HG03460 (cell line): ENCODE results near the gene ADGB.

Experiments
- ATAC-seq: cut with Tn5 transposase; IDR thresholded peaks from one replicate; pipeline ENCODE4 v1.9.1; 2021; ENCODE audit not compliant: unreplicated experiment

ADGB gene

DNA sequence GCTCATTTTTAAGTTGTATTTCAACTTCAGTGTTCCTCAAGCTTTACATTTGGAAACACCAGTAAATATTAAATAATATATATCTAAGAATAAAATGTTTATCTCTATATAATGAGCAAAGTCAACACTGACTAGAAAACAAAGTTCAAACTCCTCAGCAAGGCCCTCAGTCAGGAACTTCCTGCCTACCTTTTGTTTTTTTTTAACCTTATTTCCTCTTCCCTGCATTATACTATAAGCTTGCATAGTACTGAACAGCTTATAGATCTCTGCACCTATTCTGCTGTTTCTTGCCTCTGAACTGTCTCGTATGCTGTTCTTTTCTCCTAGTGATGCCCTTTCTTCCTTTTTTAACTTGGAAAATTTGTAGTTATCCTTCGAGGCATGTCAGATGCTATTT lies 29.6 kb downstream of the ADGB start:
- no peak for ATAC-seq

- ATAC-seq = no peak
Measured at GRCh38 chr6:146634022-146634421, 35.2 kb downstream of the ADGB start.

DNA sequence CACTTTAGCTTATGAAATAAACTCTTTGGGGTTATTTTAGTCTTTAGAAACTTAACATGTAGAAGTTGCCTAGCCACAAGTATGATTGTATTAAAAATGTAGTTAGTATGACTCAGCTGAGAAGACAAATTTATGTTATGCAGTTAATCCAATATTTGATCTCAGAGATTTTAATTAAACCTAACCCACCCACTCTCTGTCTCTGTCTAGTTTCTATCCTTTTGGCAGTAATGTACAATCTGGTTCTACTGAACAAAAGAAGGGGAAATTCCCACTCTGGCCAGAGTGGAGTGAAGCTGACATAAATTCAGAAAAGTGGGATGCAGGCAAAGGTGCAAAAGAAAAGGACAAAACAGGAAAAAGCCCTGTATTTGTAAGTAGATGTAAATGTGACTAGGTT lies 36.4 kb downstream of the ADGB start:
- no peak for ATAC-seq

- no peak for ATAC-seq
Measured at GRCh38 chr6:146636481-146636880, 37.7 kb downstream of the ADGB start.

DNA sequence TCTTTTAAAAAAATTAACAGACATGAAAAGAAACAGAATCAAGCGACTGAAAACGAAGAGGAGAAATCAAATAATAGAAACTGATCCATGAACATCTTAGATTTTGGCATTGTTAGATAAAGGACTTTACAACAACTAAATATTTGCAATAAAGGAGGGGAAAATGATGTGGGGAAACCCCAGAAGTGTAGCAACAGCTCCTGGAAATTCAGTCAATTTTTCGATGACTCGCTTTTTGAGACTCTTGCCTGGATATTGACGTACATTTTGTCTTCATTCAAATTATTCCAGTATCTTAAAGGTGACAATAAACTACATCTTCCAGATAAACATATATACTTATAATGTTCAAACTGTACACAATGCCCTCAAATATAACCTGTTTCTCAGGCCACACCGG lies 44.1 kb downstream of the ADGB start:
- ATAC-seq = no peak

DNA sequence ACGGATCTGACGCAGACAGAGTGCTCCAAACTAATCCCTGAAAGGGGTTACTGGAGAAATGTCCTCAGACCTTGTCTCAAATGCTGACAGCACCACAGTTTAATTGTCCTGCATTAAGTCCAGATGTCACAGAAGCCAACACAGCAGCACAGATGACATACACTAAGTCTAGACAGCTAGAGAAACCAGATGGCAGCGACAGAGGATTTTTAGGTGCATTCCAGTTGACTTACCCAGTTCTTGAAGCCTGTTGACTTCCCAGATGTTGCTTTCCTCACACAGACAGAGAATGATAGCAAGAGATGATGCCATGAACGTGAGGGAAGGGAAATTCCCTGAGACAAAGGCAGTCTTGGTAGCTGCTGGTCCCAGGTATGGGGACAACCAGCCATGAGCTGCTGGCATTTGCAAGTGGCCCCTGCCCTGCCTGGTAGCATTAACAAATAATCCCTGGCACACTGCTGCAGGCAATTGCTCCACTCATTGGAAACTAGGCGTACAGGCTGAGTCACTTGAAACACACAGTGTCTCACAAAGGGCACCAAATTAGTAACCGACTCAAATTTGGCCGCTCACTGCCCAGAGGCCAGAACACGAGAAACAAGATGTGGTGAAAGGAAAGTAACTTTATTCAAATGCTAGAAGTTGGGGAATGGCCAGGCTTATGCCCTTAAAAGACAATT lies 52.2 kb downstream of the ADGB start:
- no peak for ATAC-seq

GRCh38 chr6:146651482-146651863 lies 52.7 kb downstream of the ADGB start:
- no peak for ATAC-seq

GRCh38 chr6:146657432-146657831 lies 58.7 kb downstream of the ADGB start:
- ATAC-seq = no peak

DNA sequence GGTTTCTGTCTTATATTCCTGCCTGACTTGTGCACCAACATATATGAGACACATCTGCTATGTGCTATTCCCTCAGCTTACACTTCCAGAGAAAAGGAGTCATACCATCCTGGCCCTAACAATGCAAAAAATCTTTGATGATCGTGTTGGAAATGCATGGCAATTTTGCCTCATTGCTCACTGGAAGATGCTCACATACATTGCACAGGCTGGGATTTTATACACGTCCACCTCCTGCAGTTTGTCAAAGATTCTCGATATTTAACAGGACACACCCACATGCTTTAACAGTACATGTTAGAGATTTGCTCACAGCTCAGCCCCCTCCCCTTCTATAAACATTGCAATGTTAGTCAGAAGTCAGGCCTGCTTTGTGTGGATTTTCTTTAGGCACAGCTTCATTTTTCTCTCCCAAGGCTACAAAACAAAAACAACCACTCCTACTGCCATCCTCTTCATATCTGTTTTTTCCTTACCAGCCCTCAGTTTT lies 66.1 kb downstream of the ADGB start:
- no peak for ATAC-seq

DNA sequence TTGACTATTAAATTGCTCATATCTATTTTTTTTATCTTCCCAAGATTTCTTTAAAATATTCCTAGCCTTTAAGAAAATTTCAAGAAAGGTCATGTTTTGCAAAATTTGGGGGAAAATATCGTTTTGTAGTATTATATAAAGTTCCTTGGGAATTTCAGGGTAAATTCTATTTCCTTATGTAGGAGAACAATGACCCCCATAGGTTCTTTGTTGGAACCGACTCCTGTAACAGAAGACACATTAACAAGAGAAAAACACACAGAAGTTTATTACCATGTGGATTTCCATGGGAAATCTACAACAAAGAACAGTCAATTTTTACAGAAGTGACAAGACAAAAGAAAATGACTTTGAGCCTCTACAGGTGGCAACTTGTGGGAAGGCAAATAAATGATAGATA lies 68.1 kb downstream of the ADGB start:
- no peak for ATAC-seq

DNA sequence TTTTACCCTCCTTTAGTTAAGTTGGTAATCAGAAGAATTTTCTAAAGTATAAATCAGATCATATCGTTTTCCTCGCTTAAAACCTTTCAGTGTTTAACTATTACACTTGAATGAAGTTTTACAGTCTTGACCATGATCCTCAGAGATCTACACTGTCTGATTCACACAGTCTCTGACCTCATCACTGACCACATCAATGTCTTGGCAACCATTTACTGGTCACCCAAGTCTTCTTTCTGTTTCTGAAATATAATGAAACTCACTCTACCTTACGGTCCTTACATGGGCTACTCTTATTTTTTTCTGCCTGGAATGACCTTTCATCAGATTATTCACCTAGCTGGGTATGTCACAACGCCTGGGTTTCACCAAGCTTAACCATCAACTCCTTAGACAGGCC lies 71.4 kb downstream of the ADGB start:
- ATAC-seq = no peak

GRCh38 chr6:146673069-146673468 lies 74.3 kb downstream of the ADGB start:
- no peak for ATAC-seq

GRCh38 chr6:146679386-146679785 lies 80.6 kb downstream of the ADGB start:
- no peak for ATAC-seq

- ATAC-seq = no peak
Measured at GRCh38 chr6:146682919-146683318, 84.1 kb downstream of the ADGB start.

DNA sequence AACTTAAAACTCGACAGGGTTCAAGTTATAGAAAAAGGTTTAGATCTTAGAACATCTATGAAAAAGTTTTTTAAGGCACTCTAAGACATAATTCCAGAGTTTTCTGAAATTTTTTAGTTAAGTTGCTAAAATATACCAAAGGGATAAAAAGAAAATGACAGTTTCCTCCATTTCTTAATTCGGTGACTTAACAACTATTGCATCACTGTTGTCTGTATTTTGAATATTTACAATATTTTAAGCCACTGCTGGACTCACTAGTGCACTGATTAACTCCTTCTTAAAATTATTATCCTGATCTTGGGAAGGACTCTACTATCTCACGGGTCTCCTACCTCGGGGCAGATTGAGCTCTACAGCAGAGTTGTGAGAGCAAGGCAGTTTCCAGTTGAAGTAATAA lies 91.0 kb downstream of the ADGB start:
- no peak for ATAC-seq

GRCh38 chr6:146693342-146693741 lies 94.6 kb downstream of the ADGB start:
- no peak for ATAC-seq

GRCh38 chr6:146697921-146698320 lies 99.1 kb downstream of the ADGB start:
- ATAC-seq = no peak

- ATAC-seq = peak; percentile 70
Measured at GRCh38 chr6:146700078-146700686, 101.4 kb downstream of the ADGB start.

DNA sequence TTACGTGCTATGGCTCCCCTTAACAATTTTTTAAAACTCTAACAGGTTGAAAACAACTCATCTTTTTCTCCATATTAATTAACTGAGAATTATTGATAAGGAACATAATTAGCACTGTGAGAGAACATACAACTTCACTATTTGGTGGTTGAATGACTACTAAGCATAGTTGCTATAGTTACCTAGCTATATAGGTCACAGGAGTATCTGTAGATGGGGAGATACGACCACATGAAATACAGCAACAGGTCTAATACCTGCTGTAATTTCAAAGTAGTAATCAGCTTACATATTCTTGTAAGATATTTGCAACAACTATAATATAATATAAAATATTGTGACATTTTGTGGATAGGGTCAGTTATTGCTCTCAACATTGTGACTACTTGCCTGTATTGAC lies 102.9 kb downstream of the ADGB start:
- no peak for ATAC-seq

- ATAC-seq = no peak
Measured at GRCh38 chr6:146709036-146709622, 110.4 kb downstream of the ADGB start.

- ATAC-seq = no peak
Measured at GRCh38 chr6:146719387-146719786, 120.6 kb downstream of the ADGB start.

DNA sequence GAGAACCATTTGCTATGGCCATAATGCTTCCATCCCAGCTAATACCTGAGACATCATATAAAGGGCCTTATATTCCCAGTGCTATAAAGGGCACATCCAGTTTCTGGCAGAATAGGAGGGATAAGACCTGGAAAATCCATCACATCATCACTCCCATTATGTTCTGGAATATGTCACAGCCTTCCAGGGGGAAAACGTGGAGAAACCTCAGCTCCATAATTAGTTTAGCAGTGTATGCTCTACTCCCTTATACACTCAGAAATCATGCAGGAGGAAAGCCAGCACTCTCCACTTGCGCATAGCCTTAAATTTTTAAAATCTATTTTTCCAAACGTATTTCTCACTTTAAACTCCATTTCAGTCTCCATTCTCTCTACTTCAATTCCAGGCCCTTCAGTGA lies 140.9 kb downstream of the ADGB start:
- ATAC-seq = no peak

DNA sequence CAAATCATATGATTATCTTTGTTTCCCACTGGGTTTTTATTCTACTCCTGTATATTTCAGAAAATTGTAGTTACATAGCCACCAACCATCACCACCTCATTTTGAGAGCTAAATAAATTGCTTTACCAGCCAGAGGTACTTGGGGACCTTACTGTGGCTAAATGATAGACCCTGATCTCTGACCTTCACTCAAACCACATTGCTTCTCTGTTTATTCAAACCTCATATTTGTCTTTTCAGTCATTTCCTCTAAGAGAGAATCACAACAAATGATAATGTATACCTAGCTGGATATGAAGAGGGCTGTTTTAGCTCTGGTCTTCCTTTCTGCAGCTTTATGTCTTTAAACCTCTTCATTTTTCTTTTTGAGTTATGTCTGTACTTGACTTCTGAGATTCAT lies 142.8 kb downstream of the ADGB start:
- no peak for ATAC-seq
